Measurements from ENCODE around the gene CDKL5. TPM values are rescaled to one million over a fixed set of nuclear protein-coding genes. Genes with fewer than 3 reads are reported as not detected.
"Not testable (repeated sequence)": the region's sequence is repeated elsewhere in the genome, so short reads cannot be mapped to it uniquely, and the experiment has no call there.

CDKL5 gene
- total and polyA plus RNA-seq, 9 donors = 3.5 to 7.4 (median 4.8) TPM

GRCh38 chrX:18422886-18423285, 2.5 kb upstream of the CDKL5 start:
- H3K36me3 ChIP-seq (ENCODE audit: control insufficient read depth, insufficient read depth, low read length) = no peaks in the 10 kb centered on the region
- H3K9me3 ChIP-seq (replicated peaks; ENCODE audit: control insufficient read depth, low read depth, low read length) = no peaks in the 10 kb centered on the region
- WGBS (ENCODE audit: insufficient coverage) = no CpG with 5 or more reads among the region's 4 CpGs
- DNase-seq = no peak
- no peaks in the 10 kb centered on the region for H3K4me1 ChIP-seq (ENCODE audit: control insufficient read depth, insufficient read depth, low read length)
- H3K27me3 ChIP-seq (ENCODE audit: control insufficient read depth, insufficient read depth, low read length) = peaks cover 27% of the 10 kb centered on the region
- H3K27ac ChIP-seq (ENCODE audit: low read length) = no peak overlapping the region
- H3K4me3 ChIP-seq (ENCODE audit: low read length) = no peak overlapping the region

- Histone ChIP-seq H3K27me3 (ENCODE audit: control insufficient read depth, insufficient read depth, low read length) (peaks cover 25% of the 10 kb centered on the region), H3K9me3 (replicated peaks; ENCODE audit: control insufficient read depth, low read depth, low read length) (no peaks in the 10 kb centered on the region), H3K27ac (ENCODE audit: low read length) (peak overlapping the region; percentile 87), H3K36me3 (ENCODE audit: control insufficient read depth, insufficient read depth, low read length) (no peaks in the 10 kb centered on the region), H3K4me1 (ENCODE audit: control insufficient read depth, insufficient read depth, low read length) (no peaks in the 10 kb centered on the region), H3K4me3 (ENCODE audit: low read length) (peak overlapping the region; percentile 82)
- 21% methylated on average over 21 of the region's 28 CpGs for WGBS (ENCODE audit: insufficient coverage)
- DNase-seq = peak; percentile 41
Measured at GRCh38 chrX:18424482-18425198, 768 bp upstream of the CDKL5 start.

GRCh38 chrX:18426004-18426320, 554 bp downstream of the CDKL5 start:
- Histone ChIP-seq H3K36me3 (ENCODE audit: control insufficient read depth, insufficient read depth, low read length) (no peaks in the 10 kb centered on the region), H3K4me1 (ENCODE audit: control insufficient read depth, insufficient read depth, low read length) (no peaks in the 10 kb centered on the region), H3K27ac (ENCODE audit: low read length) (no peak overlapping the region), H3K27me3 (ENCODE audit: control insufficient read depth, insufficient read depth, low read length) (peaks cover 27% of the 10 kb centered on the region), H3K4me3 (ENCODE audit: low read length) (peak overlapping the region; percentile 82), H3K9me3 (replicated peaks; ENCODE audit: control insufficient read depth, low read depth, low read length) (no peaks in the 10 kb centered on the region)
- WGBS (ENCODE audit: insufficient coverage) = 21% methylated on average over 33 of the region's 40 CpGs
- DNase-seq = no peak

- no peaks in the 10 kb centered on the region for H3K36me3 ChIP-seq (ENCODE audit: control insufficient read depth, insufficient read depth, low read length)
- H3K4me1 ChIP-seq (ENCODE audit: control insufficient read depth, insufficient read depth, low read length) = no peaks in the 10 kb centered on the region
- WGBS (ENCODE audit: insufficient coverage) = 83% methylated on average over 1 of the region's 5 CpGs
- peaks cover 23% of the 10 kb centered on the region for H3K27me3 ChIP-seq (ENCODE audit: control insufficient read depth, insufficient read depth, low read length)
- H3K9me3 ChIP-seq (replicated peaks; ENCODE audit: control insufficient read depth, low read depth, low read length) = no peaks in the 10 kb centered on the region
- no peak for DNase-seq
- no peak overlapping the region for H3K4me3 ChIP-seq (ENCODE audit: low read length)
- no peak overlapping the region for H3K27ac ChIP-seq (ENCODE audit: low read length)
Measured at GRCh38 chrX:18428006-18428405, 2.6 kb downstream of the CDKL5 start.

GRCh38 chrX:18433288-18433687, 7.9 kb downstream of the CDKL5 start:
- no CpG with 5 or more reads among the region's 14 CpGs for WGBS (ENCODE audit: insufficient coverage)
- not testable (repeated sequence) for H3K9me3 ChIP-seq (replicated peaks; ENCODE audit: control insufficient read depth, low read depth, low read length); H3K27me3 ChIP-seq (ENCODE audit: control insufficient read depth, insufficient read depth, low read length); H3K4me1 ChIP-seq (ENCODE audit: control insufficient read depth, insufficient read depth, low read length); H3K4me3 ChIP-seq (ENCODE audit: low read length); H3K27ac ChIP-seq (ENCODE audit: low read length); DNase-seq; H3K36me3 ChIP-seq (ENCODE audit: control insufficient read depth, insufficient read depth, low read length)

- Histone ChIP-seq H3K4me1 (ENCODE audit: control insufficient read depth, insufficient read depth, low read length) (no peaks in the 10 kb centered on the region), H3K9me3 (replicated peaks; ENCODE audit: control insufficient read depth, low read depth, low read length) (no peaks in the 10 kb centered on the region), H3K36me3 (ENCODE audit: control insufficient read depth, insufficient read depth, low read length) (no peaks in the 10 kb centered on the region), H3K27me3 (ENCODE audit: control insufficient read depth, insufficient read depth, low read length) (peaks cover under 1% of the 10 kb centered on the region), H3K27ac (ENCODE audit: low read length) (no peak overlapping the region), H3K4me3 (ENCODE audit: low read length) (no peak overlapping the region)
- DNase-seq = no peak
- no CpG with 5 or more reads among the region's 2 CpGs for WGBS (ENCODE audit: insufficient coverage)
Measured at GRCh38 chrX:18434896-18435295, 9.5 kb downstream of the CDKL5 start.

GRCh38 chrX:18436017-18436416, 10.6 kb downstream of the CDKL5 start:
- H3K9me3 ChIP-seq (replicated peaks; ENCODE audit: control insufficient read depth, low read depth, low read length) = no peaks in the 10 kb centered on the region
- WGBS (ENCODE audit: insufficient coverage) = 67% methylated on average over 1 of the region's 1 CpG

GRCh38 chrX:18440835-18441234, 15.4 kb downstream of the CDKL5 start:
- Histone ChIP-seq H3K36me3 (ENCODE audit: control insufficient read depth, insufficient read depth, low read length) (no peaks in the 10 kb centered on the region), H3K27ac (ENCODE audit: low read length) (no peak overlapping the region), H3K4me1 (ENCODE audit: control insufficient read depth, insufficient read depth, low read length) (no peaks in the 10 kb centered on the region), H3K27me3 (ENCODE audit: control insufficient read depth, insufficient read depth, low read length) (peaks cover 9% of the 10 kb centered on the region), H3K9me3 (replicated peaks; ENCODE audit: control insufficient read depth, low read depth, low read length) (no peaks in the 10 kb centered on the region), H3K4me3 (ENCODE audit: low read length) (no peak overlapping the region)
- DNase-seq = no peak
- WGBS (ENCODE audit: insufficient coverage) = 100% methylated on average over 2 of the region's 4 CpGs

More at GRCh38 chrX:18436017-18436416, 10.6 kb downstream of the CDKL5 start:
- no peaks in the 10 kb centered on the region for H3K4me1 ChIP-seq (ENCODE audit: control insufficient read depth, insufficient read depth, low read length)
- H3K27me3 ChIP-seq (ENCODE audit: control insufficient read depth, insufficient read depth, low read length) = no peaks in the 10 kb centered on the region
- no peak overlapping the region for H3K27ac ChIP-seq (ENCODE audit: low read length)
- no peak for DNase-seq
- no peaks in the 10 kb centered on the region for H3K36me3 ChIP-seq (ENCODE audit: control insufficient read depth, insufficient read depth, low read length)
- no peak overlapping the region for H3K4me3 ChIP-seq (ENCODE audit: low read length)

GRCh38 chrX:18441780-18442367, 16.5 kb downstream of the CDKL5 start:
- Histone ChIP-seq H3K4me3 (ENCODE audit: low read length) (no peak overlapping the region), H3K4me1 (ENCODE audit: control insufficient read depth, insufficient read depth, low read length) (no peaks in the 10 kb centered on the region), H3K36me3 (ENCODE audit: control insufficient read depth, insufficient read depth, low read length) (no peaks in the 10 kb centered on the region), H3K27me3 (ENCODE audit: control insufficient read depth, insufficient read depth, low read length) (peaks cover 9% of the 10 kb centered on the region), H3K27ac (ENCODE audit: low read length) (no peak overlapping the region), H3K9me3 (replicated peaks; ENCODE audit: control insufficient read depth, low read depth, low read length) (no peaks in the 10 kb centered on the region)
- DNase-seq = no peak
- WGBS (ENCODE audit: insufficient coverage) = 88% methylated on average over 2 of the region's 3 CpGs

- Histone ChIP-seq H3K4me1 (ENCODE audit: control insufficient read depth, insufficient read depth, low read length) (no peaks in the 10 kb centered on the region), H3K9me3 (replicated peaks; ENCODE audit: control insufficient read depth, low read depth, low read length) (no peaks in the 10 kb centered on the region), H3K27ac (ENCODE audit: low read length) (no peak overlapping the region), H3K36me3 (ENCODE audit: control insufficient read depth, insufficient read depth, low read length) (no peaks in the 10 kb centered on the region), H3K4me3 (ENCODE audit: low read length) (no peak overlapping the region), H3K27me3 (ENCODE audit: control insufficient read depth, insufficient read depth, low read length) (peaks cover 8% of the 10 kb centered on the region)
- DNase-seq = no peak
- WGBS (ENCODE audit: insufficient coverage) = no CpG with 5 or more reads among the region's 3 CpGs
Measured at GRCh38 chrX:18448416-18448815, 23.0 kb downstream of the CDKL5 start.

Data from muscle of leg (tissue), 11 donors.